ENCODE results near the gene USH1C.

Gene USH1C

GRCh38 chr11:17544181-17544622 is at the start of gene USH1C:
USH1C (minus strand) TSS chr11:17544416; CDS start chr11:17544307, 109 bp downstream.
- DNase-seq (ENCODE audit: low read depth in 2 of 2): no peak

GRCh38 chr11:17593466-17594245 is 49.4 kb upstream of the USH1C start:
- no peak for DNase-seq (ENCODE audit: low read depth in 2 of 2)

- no peak for DNase-seq (ENCODE audit: low read depth in 2 of 2)
Observed at GRCh38 chr11:17591293-17591692, 47.1 kb upstream of the USH1C start.

- DNase-seq (ENCODE audit: low read depth in 2 of 2): no peak
Observed at GRCh38 chr11:17590463-17590862, 46.2 kb upstream of the USH1C start.

GRCh38 chr11:17588721-17589120 is 44.5 kb upstream of the USH1C start:
- DNase-seq (ENCODE audit: low read depth in 2 of 2): no peak

- DNase-seq (ENCODE audit: low read depth in 2 of 2): no peak
Observed at GRCh38 chr11:17588166-17588565, 44.0 kb upstream of the USH1C start.

GRCh38 chr11:17585911-17586695 is 41.9 kb upstream of the USH1C start:
- no peak for DNase-seq (ENCODE audit: low read depth in 2 of 2)

- no peak for DNase-seq (ENCODE audit: low read depth in 2 of 2)
Observed at GRCh38 chr11:17581732-17582053, 37.5 kb upstream of the USH1C start.

GRCh38 chr11:17581036-17581731 is 37.0 kb upstream of the USH1C start:
- no peak for DNase-seq (ENCODE audit: low read depth in 2 of 2)

GRCh38 chr11:17580271-17580670 is 36.1 kb upstream of the USH1C start:
- no peak for DNase-seq (ENCODE audit: low read depth in 2 of 2)

- no peak for DNase-seq (ENCODE audit: low read depth in 2 of 2)
Observed at GRCh38 chr11:17579451-17579850, 35.2 kb upstream of the USH1C start.

GRCh38 chr11:17578958-17579357 is 34.7 kb upstream of the USH1C start:
- no peak for DNase-seq (ENCODE audit: low read depth in 2 of 2)

GRCh38 chr11:17578296-17578695 is 34.1 kb upstream of the USH1C start:
- DNase-seq (ENCODE audit: low read depth in 2 of 2): no peak

- DNase-seq (ENCODE audit: low read depth in 2 of 2): no peak
Observed at GRCh38 chr11:17575431-17576425, 31.5 kb upstream of the USH1C start.

- no peak for DNase-seq (ENCODE audit: low read depth in 2 of 2)
Observed at GRCh38 chr11:17574141-17575091, 30.2 kb upstream of the USH1C start.

GRCh38 chr11:17573526-17573925 is 29.3 kb upstream of the USH1C start:
- DNase-seq (ENCODE audit: low read depth in 2 of 2): no peak

- no peak for DNase-seq (ENCODE audit: low read depth in 2 of 2)
Observed at GRCh38 chr11:17572791-17573460, 28.7 kb upstream of the USH1C start.

GRCh38 chr11:17572359-17572690 is 28.1 kb upstream of the USH1C start:
- no peak for DNase-seq (ENCODE audit: low read depth in 2 of 2)

GRCh38 chr11:17571431-17572358 is 27.5 kb upstream of the USH1C start:
- no peak for DNase-seq (ENCODE audit: low read depth in 2 of 2)

Data from stimulated activated CD8-positive, alpha-beta memory T cell treated with anti-CD3 and anti-CD28 coated beads, Interleukin-15, amount 100 ng/mL, for 4 hours (primary cell).